Inferior parietal cortex (tissue), 1 donor: ENCODE measurements around the gene CPNE4.
"Not testable (repeated sequence)": the region's sequence is repeated elsewhere in the genome, so short reads cannot be mapped to it uniquely, and the experiment has no call there.

ENCODE experiments used
- DNase-seq: peaks from one replicate; pipeline ENCODE4 v3.0.0-alpha.2; 2016; ENCODE audit errors: extremely low spot score

CPNE4 gene

GRCh38 chr3:131957980-131958379 lies 76.8 kb downstream of the CPNE4 start:
- no peak for DNase-seq

- no peak for DNase-seq
These were observed 77.3 kb downstream of the CPNE4 start for GRCh38 chr3:131957511-131957910.

- no peak for DNase-seq
These were observed 86.0 kb downstream of the CPNE4 start for GRCh38 chr3:131948806-131949205.

- DNase-seq = no peak
These were observed 90.1 kb downstream of the CPNE4 start for GRCh38 chr3:131944676-131945075.

- no peak for DNase-seq
These were observed 101.1 kb downstream of the CPNE4 start for GRCh38 chr3:131933665-131934064.

GRCh38 chr3:131928593-131928992 lies 106.2 kb downstream of the CPNE4 start:
- DNase-seq = no peak

GRCh38 chr3:131925571-131925970 lies 109.2 kb downstream of the CPNE4 start:
- DNase-seq = no peak

GRCh38 chr3:131922356-131922755 lies 112.5 kb downstream of the CPNE4 start:
- DNase-seq = no peak

- no peak for DNase-seq
These were observed 117.8 kb downstream of the CPNE4 start for GRCh38 chr3:131917006-131917405.

GRCh38 chr3:131914090-131914691 lies 120.6 kb downstream of the CPNE4 start:
- DNase-seq = no peak

GRCh38 chr3:131912255-131912654 lies 122.6 kb downstream of the CPNE4 start:
- DNase-seq = no peak

- no peak for DNase-seq
These were observed 127.0 kb downstream of the CPNE4 start for GRCh38 chr3:131907796-131908195.

- DNase-seq = no peak
These were observed 130.8 kb downstream of the CPNE4 start for GRCh38 chr3:131903988-131904415.

GRCh38 chr3:131901686-131902085 lies 133.1 kb downstream of the CPNE4 start:
- no peak for DNase-seq

GRCh38 chr3:131900891-131901290 lies 133.9 kb downstream of the CPNE4 start:
- no peak for DNase-seq

GRCh38 chr3:131899021-131899420 lies 135.8 kb downstream of the CPNE4 start:
- DNase-seq = no peak

- DNase-seq = no peak
These were observed 136.5 kb downstream of the CPNE4 start for GRCh38 chr3:131898346-131898745.

GRCh38 chr3:131896285-131896684 lies 138.5 kb downstream of the CPNE4 start:
- DNase-seq = no peak

- no peak for DNase-seq
These were observed 139.0 kb downstream of the CPNE4 start for GRCh38 chr3:131895766-131896165.

- DNase-seq = no peak
These were observed 142.5 kb downstream of the CPNE4 start for GRCh38 chr3:131892331-131892730.

GRCh38 chr3:131885871-131886270 lies 148.9 kb downstream of the CPNE4 start:
- DNase-seq = not testable (repeated sequence)

- DNase-seq = no peak
These were observed 151.0 kb downstream of the CPNE4 start for GRCh38 chr3:131883711-131884407.

- no peak for DNase-seq
These were observed 151.7 kb downstream of the CPNE4 start for GRCh38 chr3:131883086-131883485.

- no peak for DNase-seq
These were observed 153.0 kb downstream of the CPNE4 start for GRCh38 chr3:131881777-131882176.
